H54 (cell line): Measurements from ENCODE around the gene TBC1D22B.

Source experiments
- DNase-seq: peaks from one replicate; pipeline ENCODE4 v3.0.0; 2011; ENCODE audit warnings: low spot score, mixed read lengths; ENCODE audit not compliant: insufficient read length
- FAIRE-seq: peaks from 3 replicates; lab custom pipeline; 2011; peaks lifted over from hg19 to GRCh38; lab: Jason Lieb, UNC
- POLR2A ChIP-seq: IDR thresholded peaks from 2 replicates; pipeline ENCODE4 v1.6.1; 2011; ENCODE audit warnings: low read depth, mild to moderate bottlenecking, low read length

TBC1D22B gene

DNA sequence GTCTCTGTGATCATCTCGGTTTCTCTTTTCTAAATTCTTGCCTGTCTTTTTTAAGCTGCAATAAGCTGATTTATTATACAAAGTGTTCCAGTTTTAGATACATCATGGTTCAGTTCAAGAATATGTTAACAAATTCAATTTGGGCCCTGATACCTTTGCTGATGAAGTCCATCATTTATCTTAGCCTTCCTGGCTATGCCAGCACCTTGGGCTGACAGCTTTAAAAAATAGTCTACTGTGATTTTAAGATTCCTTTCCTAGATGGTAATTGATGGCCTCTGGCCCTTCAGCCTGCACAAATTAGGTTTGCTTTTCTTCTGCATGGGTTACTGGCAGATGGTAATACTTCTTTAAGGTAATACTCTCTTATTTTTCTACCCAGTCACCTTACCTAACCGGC, 7.4 kb downstream of the TBC1D22B start:
- TF ChIP-seq POLR2A = no peak
- no peak for FAIRE-seq
- no peak for DNase-seq

GRCh38 chr6:37265860-37266259, 8.3 kb downstream of the TBC1D22B start:
- FAIRE-seq = no peak
- no peak for DNase-seq
- no peak for TF ChIP-seq POLR2A

- DNase-seq = no peak
- TF ChIP-seq POLR2A = no peak
- FAIRE-seq = no peak
Measured at GRCh38 chr6:37269105-37269504, 11.5 kb downstream of the TBC1D22B start.

DNA sequence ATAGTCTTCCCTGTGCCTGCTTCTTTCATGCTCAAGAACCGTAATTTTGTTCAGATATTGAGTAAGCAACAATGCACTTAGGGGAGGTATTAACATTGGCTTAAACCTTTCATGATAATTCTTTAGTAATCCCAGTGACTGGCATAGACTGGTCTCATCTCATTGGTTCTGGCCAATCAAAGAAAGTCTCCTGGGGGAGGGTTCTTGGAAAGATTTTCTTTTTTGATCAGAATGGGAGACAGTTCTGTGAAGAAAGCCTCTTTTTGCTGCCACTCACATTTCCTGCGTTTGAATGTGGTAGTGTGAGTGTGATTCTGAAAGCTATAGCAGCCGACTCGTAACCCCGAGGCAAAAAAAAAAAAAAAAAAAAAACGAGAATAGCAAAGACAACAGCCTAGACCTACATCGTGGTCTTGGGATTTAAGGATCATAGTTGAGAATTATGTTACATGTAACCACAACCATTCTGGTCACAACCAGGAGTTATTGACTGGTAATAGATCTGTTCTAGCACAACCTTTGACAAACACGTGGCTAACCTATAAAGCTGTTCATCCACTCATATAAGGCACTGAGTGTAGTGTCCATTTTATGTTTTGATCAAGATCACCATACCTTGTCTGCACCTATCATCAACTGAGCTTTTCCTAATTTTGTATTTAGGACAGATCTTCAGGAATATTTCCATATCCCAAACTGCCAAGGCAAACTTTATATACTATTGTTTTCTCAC, 15.4 kb downstream of the TBC1D22B start:
- no peak for TF ChIP-seq POLR2A
- FAIRE-seq = no peak
- no peak for DNase-seq

DNA sequence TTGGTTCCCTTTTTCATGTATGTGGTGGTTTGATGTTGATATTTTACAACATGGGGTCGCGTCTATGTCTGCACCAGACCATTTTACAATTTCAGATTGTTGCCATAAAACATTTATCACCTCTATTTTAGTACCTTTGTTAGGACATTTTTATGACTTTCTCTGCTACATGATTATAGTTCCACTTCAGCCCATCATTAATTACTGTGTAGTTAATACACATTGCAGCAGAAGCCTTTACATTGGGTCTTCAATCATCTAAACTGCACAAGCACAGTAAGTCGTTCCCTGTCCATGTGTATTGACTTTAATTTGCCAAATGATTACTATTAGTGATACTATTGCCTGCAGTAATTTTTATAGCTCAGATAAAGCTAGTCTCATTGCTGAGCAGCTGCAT, 16.1 kb downstream of the TBC1D22B start:
- FAIRE-seq (no peak), DNase-seq (no peak)
- TF ChIP-seq POLR2A = no peak

DNA sequence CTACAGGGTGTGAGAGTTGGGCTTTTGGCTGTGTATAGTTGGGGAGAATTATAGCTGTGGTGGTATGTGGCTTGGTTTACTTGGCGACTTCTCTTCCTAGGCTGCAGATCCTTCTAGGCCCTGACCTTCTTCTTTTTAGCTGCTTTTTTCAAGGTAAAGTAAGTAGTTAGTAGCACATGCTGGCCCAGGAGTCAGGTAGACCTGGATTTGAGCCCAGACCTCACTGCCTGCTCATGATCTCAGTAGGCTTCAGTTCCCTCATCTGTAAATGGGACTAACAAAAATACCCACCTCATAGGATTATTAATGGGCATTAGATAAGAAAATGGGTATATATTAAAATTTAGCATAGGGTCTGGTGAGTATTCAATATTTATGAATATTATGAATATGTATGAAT, 17.8 kb downstream of the TBC1D22B start:
- FAIRE-seq (no peak), DNase-seq (no peak)
- no peak for TF ChIP-seq POLR2A

DNA sequence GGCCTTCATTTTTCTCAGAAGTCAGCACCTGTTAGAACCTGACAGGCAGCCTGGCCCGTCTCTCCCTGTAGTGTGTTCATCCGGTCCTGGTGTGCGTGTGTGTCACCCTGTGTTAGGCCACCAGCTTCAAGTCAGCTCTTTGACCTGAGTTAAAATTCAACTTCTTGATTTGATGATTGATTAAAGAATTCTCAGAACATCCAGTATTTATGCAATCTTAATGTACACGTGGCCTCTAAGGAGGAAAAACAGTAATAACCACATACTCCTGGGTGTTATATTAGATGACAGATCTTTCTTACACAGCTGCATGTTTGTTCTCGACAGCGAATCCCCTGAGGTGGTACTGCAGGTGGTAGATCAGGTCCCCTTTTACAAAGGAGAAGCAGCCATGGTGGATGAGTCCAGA, 19.4 kb downstream of the TBC1D22B start:
- DNase-seq (no peak), FAIRE-seq (no peak)
- TF ChIP-seq POLR2A = no peak

- FAIRE-seq = no peak
- TF ChIP-seq POLR2A = no peak
- DNase-seq = no peak
Measured at GRCh38 chr6:37279366-37280134, 22.0 kb downstream of the TBC1D22B start.

DNA sequence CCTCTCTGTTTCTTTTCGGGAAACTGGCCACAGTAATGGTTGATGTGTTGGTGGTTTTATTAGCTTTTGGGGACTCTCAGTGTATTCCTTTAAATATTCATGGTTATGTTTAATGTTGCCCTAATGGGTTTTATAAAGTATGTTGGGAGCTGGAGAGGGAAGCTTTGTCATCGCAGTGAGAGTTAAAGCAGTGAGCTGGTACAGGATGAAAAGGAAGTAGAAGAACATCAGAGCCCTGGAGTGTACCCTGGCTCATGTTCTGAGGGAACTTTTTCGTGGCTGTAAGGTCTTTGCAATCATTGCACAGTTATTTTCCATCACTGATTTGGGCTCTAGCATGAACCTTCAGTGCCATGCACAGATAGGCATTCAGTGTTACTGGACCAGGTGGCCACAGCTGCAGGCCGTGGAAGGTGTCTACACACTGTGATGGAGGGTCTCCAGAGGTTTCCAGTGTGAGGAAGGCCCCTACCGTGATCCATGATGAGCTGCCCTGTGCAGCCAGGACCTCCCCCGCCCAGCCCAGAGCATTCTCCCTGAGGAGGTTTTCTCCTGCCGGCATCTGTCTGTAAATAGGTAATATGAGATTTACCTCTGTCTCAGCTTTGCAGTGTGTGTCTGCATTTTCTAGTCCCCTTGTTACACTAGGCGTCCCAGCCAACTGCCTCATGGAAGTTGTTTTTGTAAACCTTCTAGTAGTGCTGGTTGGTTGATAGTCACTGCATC, 22.8 kb downstream of the TBC1D22B start:
- no peak for DNase-seq
- FAIRE-seq = no peak
- TF ChIP-seq POLR2A = no peak

DNA sequence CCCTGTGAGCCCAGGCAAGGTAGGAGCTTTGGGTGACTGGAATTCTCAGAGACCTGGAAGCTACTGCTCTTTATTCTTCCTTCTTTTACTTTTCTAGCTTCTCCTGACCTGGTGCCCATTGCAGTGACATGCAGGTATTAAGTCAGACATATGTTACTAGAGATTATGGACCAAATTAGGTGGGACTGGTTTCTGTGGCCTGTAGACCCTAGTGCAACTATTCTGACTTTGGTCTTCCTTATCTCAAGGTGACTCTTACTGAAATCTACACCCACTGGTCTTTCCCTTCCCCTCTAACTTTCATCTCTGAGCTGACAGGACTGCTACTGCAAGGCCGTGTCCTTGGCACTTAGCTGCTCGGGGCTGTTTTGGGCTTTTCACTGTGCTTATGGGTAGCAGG, 24.8 kb downstream of the TBC1D22B start:
- FAIRE-seq (no peak), DNase-seq (no peak)
- TF ChIP-seq POLR2A = no peak

- no peak for FAIRE-seq
- TF ChIP-seq POLR2A = no peak
- DNase-seq = no peak
Measured at GRCh38 chr6:37283268-37283667, 25.7 kb downstream of the TBC1D22B start.

DNA sequence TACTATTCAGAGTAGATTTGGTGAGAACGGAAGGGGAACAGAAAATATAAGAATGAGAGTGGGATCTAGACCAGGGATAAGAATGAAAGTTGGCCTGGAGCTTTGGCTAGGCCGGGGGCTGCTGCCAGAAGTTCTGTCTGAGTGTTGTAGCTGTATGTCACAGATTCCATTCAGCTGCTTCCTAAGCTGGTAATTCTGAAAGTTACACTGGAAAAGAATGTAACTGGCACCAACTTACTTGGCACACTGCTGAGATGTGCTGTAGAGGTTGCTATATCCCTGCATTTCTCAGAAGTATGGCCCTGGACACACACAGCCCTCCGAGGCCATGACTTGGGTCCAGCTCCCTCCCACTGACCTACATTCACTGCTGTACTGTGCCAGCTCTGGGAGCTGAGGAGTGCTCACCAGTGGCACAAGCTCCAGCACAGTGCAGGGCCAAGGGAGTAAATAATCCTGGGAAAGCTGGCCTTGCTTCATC, 26.1 kb downstream of the TBC1D22B start:
- no peak for TF ChIP-seq POLR2A
- DNase-seq (no peak), FAIRE-seq (no peak)

GRCh38 chr6:37284781-37285180, 27.2 kb downstream of the TBC1D22B start:
- no peak for TF ChIP-seq POLR2A
- DNase-seq = no peak
- FAIRE-seq = no peak

GRCh38 chr6:37285861-37286311, 28.3 kb downstream of the TBC1D22B start:
- FAIRE-seq (no peak), DNase-seq (no peak)
- TF ChIP-seq POLR2A = no peak
